ENCODE data around the gene KCNMA1.

KCNMA1 gene

GRCh38 chr10:77287647-77288120, 349.9 kb downstream of the KCNMA1 start:
- peaks cover 68% of the 10 kb centered on the region for H3K4me1 ChIP-seq (ENCODE audit: control insufficient read depth, insufficient read depth, low read length, poor library complexity, severe bottlenecking)
- H3K4me3 ChIP-seq (ENCODE audit: extremely low read depth, insufficient read depth, low read length, poor library complexity, severe bottlenecking), result no peak overlapping the region
- H3K9me3 ChIP-seq (ENCODE audit: control insufficient read depth, low read length), result no peaks in the 10 kb centered on the region
- WGBS, 2 experiments (ENCODE audit: insufficient coverage in 2 of 2), result 67 to 75% methylated on average over 2 of the region's 2 CpGs
- H3K27ac ChIP-seq (ENCODE audit: low read depth, low read length, severe bottlenecking), result peak overlapping the region; percentile 47
- no peaks in the 10 kb centered on the region for H3K36me3 ChIP-seq (ENCODE audit: control insufficient read depth, insufficient read depth, low read length)

GRCh38 chr10:77286531-77287508, 350.8 kb downstream of the KCNMA1 start:
- Histone ChIP-seq H3K27ac (ENCODE audit: low read depth, low read length, severe bottlenecking) (no peak overlapping the region), H3K9me3 (ENCODE audit: control insufficient read depth, low read length) (no peaks in the 10 kb centered on the region), H3K4me3 (ENCODE audit: extremely low read depth, insufficient read depth, low read length, poor library complexity, severe bottlenecking) (no peak overlapping the region), H3K4me1 (ENCODE audit: control insufficient read depth, insufficient read depth, low read length, poor library complexity, severe bottlenecking) (peaks cover 60% of the 10 kb centered on the region), H3K36me3 (ENCODE audit: control insufficient read depth, insufficient read depth, low read length) (no peaks in the 10 kb centered on the region)
- WGBS, 2 experiments (ENCODE audit: insufficient coverage in 2 of 2), result 100% methylated on average over 2 of the region's 6 CpGs

- Histone ChIP-seq H3K36me3 (ENCODE audit: control insufficient read depth, insufficient read depth, low read length) (no peaks in the 10 kb centered on the region), H3K4me3 (ENCODE audit: extremely low read depth, insufficient read depth, low read length, poor library complexity, severe bottlenecking) (no peak overlapping the region), H3K9me3 (ENCODE audit: control insufficient read depth, low read length) (no peaks in the 10 kb centered on the region), H3K4me1 (ENCODE audit: control insufficient read depth, insufficient read depth, low read length, poor library complexity, severe bottlenecking) (peaks cover 48% of the 10 kb centered on the region), H3K27ac (ENCODE audit: low read depth, low read length, severe bottlenecking) (no peak overlapping the region)
- 80 to 83% methylated on average over 1 of the region's 1 CpG for WGBS, 2 experiments (ENCODE audit: insufficient coverage in 2 of 2)
Observed at GRCh38 chr10:77285529-77286182, 352.0 kb downstream of the KCNMA1 start.

- no peaks in the 10 kb centered on the region for H3K36me3 ChIP-seq (ENCODE audit: control insufficient read depth, insufficient read depth, low read length)
- no peaks in the 10 kb centered on the region for H3K9me3 ChIP-seq (ENCODE audit: control insufficient read depth, low read length)
- peaks cover 41% of the 10 kb centered on the region for H3K4me1 ChIP-seq (ENCODE audit: control insufficient read depth, insufficient read depth, low read length, poor library complexity, severe bottlenecking)
- no peak overlapping the region for H3K27ac ChIP-seq (ENCODE audit: low read depth, low read length, severe bottlenecking)
- no peak overlapping the region for H3K4me3 ChIP-seq (ENCODE audit: extremely low read depth, insufficient read depth, low read length, poor library complexity, severe bottlenecking)
- no CpG with 5 or more reads among the region's 6 CpGs for WGBS, 2 experiments (ENCODE audit: insufficient coverage in 2 of 2)
Observed at GRCh38 chr10:77284797-77285196, 352.8 kb downstream of the KCNMA1 start.

- Histone ChIP-seq H3K36me3 (ENCODE audit: control insufficient read depth, insufficient read depth, low read length) (no peaks in the 10 kb centered on the region), H3K4me1 (ENCODE audit: control insufficient read depth, insufficient read depth, low read length, poor library complexity, severe bottlenecking) (peaks cover 26% of the 10 kb centered on the region), H3K4me3 (ENCODE audit: extremely low read depth, insufficient read depth, low read length, poor library complexity, severe bottlenecking) (no peak overlapping the region), H3K27ac (ENCODE audit: low read depth, low read length, severe bottlenecking) (no peak overlapping the region), H3K9me3 (ENCODE audit: control insufficient read depth, low read length) (no peaks in the 10 kb centered on the region)
- WGBS, 2 experiments (ENCODE audit: insufficient coverage in 2 of 2), result 56 to 76% methylated on average over 1 to 2 of the region's 3 CpGs
Observed at GRCh38 chr10:77283326-77283725, 354.3 kb downstream of the KCNMA1 start.

GRCh38 chr10:77282163-77282562, 355.4 kb downstream of the KCNMA1 start:
- Histone ChIP-seq H3K27ac (ENCODE audit: low read depth, low read length, severe bottlenecking) (no peak overlapping the region), H3K36me3 (ENCODE audit: control insufficient read depth, insufficient read depth, low read length) (no peaks in the 10 kb centered on the region), H3K4me1 (ENCODE audit: control insufficient read depth, insufficient read depth, low read length, poor library complexity, severe bottlenecking) (peaks cover 15% of the 10 kb centered on the region), H3K4me3 (ENCODE audit: extremely low read depth, insufficient read depth, low read length, poor library complexity, severe bottlenecking) (no peak overlapping the region), H3K9me3 (ENCODE audit: control insufficient read depth, low read length) (no peaks in the 10 kb centered on the region)
- 86 to 88% methylated on average over 1 of the region's 2 CpGs for WGBS, 2 experiments (ENCODE audit: insufficient coverage in 2 of 2)

GRCh38 chr10:77281719-77282118, 355.9 kb downstream of the KCNMA1 start:
- Histone ChIP-seq H3K9me3 (ENCODE audit: control insufficient read depth, low read length) (no peaks in the 10 kb centered on the region), H3K36me3 (ENCODE audit: control insufficient read depth, insufficient read depth, low read length) (no peaks in the 10 kb centered on the region), H3K4me3 (ENCODE audit: extremely low read depth, insufficient read depth, low read length, poor library complexity, severe bottlenecking) (no peak overlapping the region), H3K27ac (ENCODE audit: low read depth, low read length, severe bottlenecking) (no peak overlapping the region), H3K4me1 (ENCODE audit: control insufficient read depth, insufficient read depth, low read length, poor library complexity, severe bottlenecking) (peaks cover 10% of the 10 kb centered on the region)
- 88% methylated on average over 4 of the region's 4 CpGs; no CpG with 5 or more reads in 1 of the 2 experiments for WGBS, 2 experiments (ENCODE audit: insufficient coverage in 2 of 2)

- peaks cover 4% of the 10 kb centered on the region for H3K4me1 ChIP-seq (ENCODE audit: control insufficient read depth, insufficient read depth, low read length, poor library complexity, severe bottlenecking)
- H3K4me3 ChIP-seq (ENCODE audit: extremely low read depth, insufficient read depth, low read length, poor library complexity, severe bottlenecking), result no peak overlapping the region
- no peaks in the 10 kb centered on the region for H3K9me3 ChIP-seq (ENCODE audit: control insufficient read depth, low read length)
- WGBS, 2 experiments (ENCODE audit: insufficient coverage in 2 of 2), result 86 to 100% methylated on average over 1 to 2 of the region's 4 CpGs
- H3K27ac ChIP-seq (ENCODE audit: low read depth, low read length, severe bottlenecking), result no peak overlapping the region
- H3K36me3 ChIP-seq (ENCODE audit: control insufficient read depth, insufficient read depth, low read length), result no peaks in the 10 kb centered on the region
Observed at GRCh38 chr10:77279207-77279606, 358.4 kb downstream of the KCNMA1 start.

GRCh38 chr10:77274046-77274795, 363.4 kb downstream of the KCNMA1 start:
- H3K4me3 ChIP-seq (ENCODE audit: extremely low read depth, insufficient read depth, low read length, poor library complexity, severe bottlenecking), result no peak overlapping the region
- H3K4me1 ChIP-seq (ENCODE audit: control insufficient read depth, insufficient read depth, low read length, poor library complexity, severe bottlenecking), result peaks cover 20% of the 10 kb centered on the region
- 90 to 96% methylated on average over 3 to 5 of the region's 5 CpGs for WGBS, 2 experiments (ENCODE audit: insufficient coverage in 2 of 2)
- H3K36me3 ChIP-seq (ENCODE audit: control insufficient read depth, insufficient read depth, low read length), result no peaks in the 10 kb centered on the region
- no peaks in the 10 kb centered on the region for H3K9me3 ChIP-seq (ENCODE audit: control insufficient read depth, low read length)
- H3K27ac ChIP-seq (ENCODE audit: low read depth, low read length, severe bottlenecking), result peak overlapping the region; percentile 82

- H3K4me1 ChIP-seq (ENCODE audit: control insufficient read depth, insufficient read depth, low read length, poor library complexity, severe bottlenecking), result peaks cover 16% of the 10 kb centered on the region
- H3K36me3 ChIP-seq (ENCODE audit: control insufficient read depth, insufficient read depth, low read length), result no peaks in the 10 kb centered on the region
- H3K9me3 ChIP-seq (ENCODE audit: control insufficient read depth, low read length), result no peaks in the 10 kb centered on the region
- H3K27ac ChIP-seq (ENCODE audit: low read depth, low read length, severe bottlenecking), result no peak overlapping the region
- H3K4me3 ChIP-seq (ENCODE audit: extremely low read depth, insufficient read depth, low read length, poor library complexity, severe bottlenecking), result no peak overlapping the region
Observed at GRCh38 chr10:77269163-77269562, 368.4 kb downstream of the KCNMA1 start.

Data from mesodermal cell (in vitro differentiated cells).